GM04504 (cell line): ENCODE results near the gene TLDC2.
A peak's percentile ranks its signal among the peaks of the same experiment; 100 is the strongest.
"Not testable (repeated sequence)": the region's sequence is repeated elsewhere in the genome, so short reads cannot be mapped to it uniquely, and the experiment has no call there.

Experiments
- DNase-seq: peaks from one replicate; pipeline ENCODE4 v3.0.0-alpha.2; 2012; ENCODE audit warnings: low read depth

The TLDC2 gene

GRCh38 chr20:36906086-36906485, 30.1 kb downstream of the TLDC2 start:
- not testable (repeated sequence) for DNase-seq

- DNase-seq: no peak
These were observed 32.7 kb downstream of the TLDC2 start for GRCh38 chr20:36908603-36909002.

- DNase-seq: no peak
These were observed 40.3 kb downstream of the TLDC2 start for GRCh38 chr20:36916199-36916598.

- no peak for DNase-seq
These were observed 41.3 kb downstream of the TLDC2 start for GRCh38 chr20:36917240-36917639.

GRCh38 chr20:36917943-36918342, 42.0 kb downstream of the TLDC2 start:
- no peak for DNase-seq

GRCh38 chr20:36919715-36920333, 43.9 kb downstream of the TLDC2 start:
- peak; percentile 40 for DNase-seq

- no peak for DNase-seq
These were observed 44.4 kb downstream of the TLDC2 start for GRCh38 chr20:36920334-36920730.

- no peak for DNase-seq
These were observed 48.5 kb downstream of the TLDC2 start for GRCh38 chr20:36924167-36925045.

- DNase-seq: no peak
These were observed 49.3 kb downstream of the TLDC2 start for GRCh38 chr20:36925234-36925633.

GRCh38 chr20:36926653-36927200, 50.8 kb downstream of the TLDC2 start:
- DNase-seq: no peak

GRCh38 chr20:36927704-36928103, 51.8 kb downstream of the TLDC2 start:
- no peak for DNase-seq

GRCh38 chr20:36929290-36929689, 53.4 kb downstream of the TLDC2 start:
- DNase-seq: no peak

GRCh38 chr20:36929691-36930090, 53.8 kb downstream of the TLDC2 start:
- no peak for DNase-seq

GRCh38 chr20:36932067-36932466, 56.1 kb downstream of the TLDC2 start:
- DNase-seq: not testable (repeated sequence)

- no peak for DNase-seq
These were observed 56.8 kb downstream of the TLDC2 start for GRCh38 chr20:36932476-36933426.

- not testable (repeated sequence) for DNase-seq
These were observed 57.6 kb downstream of the TLDC2 start for GRCh38 chr20:36933571-36933970.

- no peak for DNase-seq
These were observed 60.4 kb downstream of the TLDC2 start for GRCh38 chr20:36936341-36936740.

- DNase-seq: not testable (repeated sequence)
These were observed 60.9 kb downstream of the TLDC2 start for GRCh38 chr20:36936761-36937401.

GRCh38 chr20:36937402-36937770, 61.4 kb downstream of the TLDC2 start:
- DNase-seq: no peak

GRCh38 chr20:36941401-36941835, 65.5 kb downstream of the TLDC2 start:
- DNase-seq: no peak
